Neural crest cell (in vitro differentiated cells): ENCODE results near the gene PRPH2. TPM values are rescaled to one million over a fixed set of nuclear protein-coding genes. Genes with fewer than 3 reads are reported as not detected.
A peak's percentile ranks its signal among the peaks of the same experiment; 100 is the strongest.

Experiments used
- DNase-seq: peaks from one replicate; pipeline ENCODE4 v3.0.0; 2021; ENCODE audit warnings: low read depth, mixed read lengths, low spot score
- H3K27ac Mint-ChIP-seq: one replicate; pipeline ENCODE4 v1.8.0; 2021; ENCODE audit warnings: mild to moderate bottlenecking, mixed read lengths; ENCODE audit not compliant: unreplicated experiment
- H3K27me3 Mint-ChIP-seq: 2 replicates; pipeline ENCODE4 v1.8.0; 2021; ENCODE audit warnings: low read depth, mild to moderate bottlenecking, mixed read lengths
- H3K36me3 Mint-ChIP-seq: 2 replicates; pipeline ENCODE4 v1.8.0; 2021; ENCODE audit warnings: low read depth, mild to moderate bottlenecking, mixed read lengths
- H3K4me1 Mint-ChIP-seq: 2 replicates; pipeline ENCODE4 v1.8.0; 2021; ENCODE audit warnings: mixed read lengths
- H3K4me3 Mint-ChIP-seq: one replicate; pipeline ENCODE4 v1.8.0; 2021; ENCODE audit warnings: mild to moderate bottlenecking, mixed read lengths
- H3K9me3 Mint-ChIP-seq: 2 replicates; pipeline ENCODE4 v1.8.0; 2021; ENCODE audit warnings: mixed read lengths
- total RNA-seq: library from RNA; stranded (reverse); gene quantifications from 2 replicates; pipeline ENCODE4 v1.2.1, GENCODE V29; 2021
- TF ChIP-seq, protein P1 (sequence below): fragments of 200-600 bp; sonication (generic); conservative IDR thresholded peaks from 2 replicates; pipeline ENCODE4 v1.5.0; 2021; ENCODE audit warnings: antibody characterized with exemption, mild to moderate bottlenecking

PRPH2 gene
- total RNA-seq, 1 donor from 2014 or later = not detected

DNA sequence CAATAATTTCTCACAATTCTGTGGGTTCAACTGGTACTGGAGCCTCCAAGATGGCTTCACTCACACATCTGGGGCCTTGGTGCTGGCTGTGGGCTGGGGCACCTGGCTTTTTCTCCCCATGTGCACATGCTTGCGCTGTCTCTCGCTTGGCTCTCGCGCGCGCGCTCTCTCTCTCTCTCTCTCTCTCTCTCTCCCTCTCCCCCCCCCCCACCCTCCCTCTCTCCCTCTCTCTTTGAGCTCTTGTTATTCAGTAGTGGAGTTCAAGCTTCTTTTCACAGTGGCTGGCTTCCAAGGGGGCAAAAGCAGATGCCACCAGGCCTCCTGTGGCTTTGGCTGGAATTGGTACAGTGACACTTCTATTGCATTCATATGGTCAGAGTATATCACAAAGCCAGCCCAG lies 34.3 kb upstream of the PRPH2 start:
- H3K4me3 Mint-ChIP-seq = no peak overlapping the region
- H3K36me3 Mint-ChIP-seq = no peaks in the 10 kb centered on the region
- no peaks in the 10 kb centered on the region for H3K27me3 Mint-ChIP-seq
- H3K4me1 Mint-ChIP-seq = peaks cover 19% of the 10 kb centered on the region
- TF ChIP-seq, protein P1, sequence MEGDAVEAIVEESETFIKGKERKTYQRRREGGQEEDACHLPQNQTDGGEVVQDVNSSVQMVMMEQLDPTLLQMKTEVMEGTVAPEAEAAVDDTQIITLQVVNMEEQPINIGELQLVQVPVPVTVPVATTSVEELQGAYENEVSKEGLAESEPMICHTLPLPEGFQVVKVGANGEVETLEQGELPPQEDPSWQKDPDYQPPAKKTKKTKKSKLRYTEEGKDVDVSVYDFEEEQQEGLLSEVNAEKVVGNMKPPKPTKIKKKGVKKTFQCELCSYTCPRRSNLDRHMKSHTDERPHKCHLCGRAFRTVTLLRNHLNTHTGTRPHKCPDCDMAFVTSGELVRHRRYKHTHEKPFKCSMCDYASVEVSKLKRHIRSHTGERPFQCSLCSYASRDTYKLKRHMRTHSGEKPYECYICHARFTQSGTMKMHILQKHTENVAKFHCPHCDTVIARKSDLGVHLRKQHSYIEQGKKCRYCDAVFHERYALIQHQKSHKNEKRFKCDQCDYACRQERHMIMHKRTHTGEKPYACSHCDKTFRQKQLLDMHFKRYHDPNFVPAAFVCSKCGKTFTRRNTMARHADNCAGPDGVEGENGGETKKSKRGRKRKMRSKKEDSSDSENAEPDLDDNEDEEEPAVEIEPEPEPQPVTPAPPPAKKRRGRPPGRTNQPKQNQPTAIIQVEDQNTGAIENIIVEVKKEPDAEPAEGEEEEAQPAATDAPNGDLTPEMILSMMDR = no peak
- no peak for DNase-seq
- H3K27ac Mint-ChIP-seq = no peak overlapping the region
- H3K9me3 Mint-ChIP-seq = no peaks in the 10 kb centered on the region

DNA sequence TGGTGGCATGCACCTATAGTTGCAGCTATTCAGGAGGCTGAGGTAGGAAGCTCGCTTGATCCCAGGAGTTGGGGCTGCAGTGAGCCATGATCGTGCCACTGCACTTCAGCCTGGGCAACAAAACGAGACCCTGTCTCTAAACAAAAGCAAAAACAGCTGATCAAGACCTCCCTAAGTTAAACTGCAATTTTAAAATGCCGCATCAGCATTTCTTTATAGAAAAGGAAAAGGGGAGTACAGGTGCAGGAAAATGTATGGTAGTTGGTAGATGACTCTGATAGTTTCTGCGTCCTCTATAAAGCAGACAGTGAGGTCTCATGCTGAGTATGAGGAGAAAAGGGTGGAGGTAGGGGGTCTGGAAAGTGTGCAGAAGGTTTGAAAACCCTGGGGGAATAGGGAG lies 32.4 kb upstream of the PRPH2 start:
- no peaks in the 10 kb centered on the region for H3K27me3 Mint-ChIP-seq
- DNase-seq = no peak
- H3K27ac Mint-ChIP-seq = no peak overlapping the region
- TF ChIP-seq, protein P1 = no peak
- H3K9me3 Mint-ChIP-seq = no peaks in the 10 kb centered on the region
- H3K4me3 Mint-ChIP-seq = no peak overlapping the region
- H3K4me1 Mint-ChIP-seq = peaks cover 16% of the 10 kb centered on the region
- no peaks in the 10 kb centered on the region for H3K36me3 Mint-ChIP-seq

DNA sequence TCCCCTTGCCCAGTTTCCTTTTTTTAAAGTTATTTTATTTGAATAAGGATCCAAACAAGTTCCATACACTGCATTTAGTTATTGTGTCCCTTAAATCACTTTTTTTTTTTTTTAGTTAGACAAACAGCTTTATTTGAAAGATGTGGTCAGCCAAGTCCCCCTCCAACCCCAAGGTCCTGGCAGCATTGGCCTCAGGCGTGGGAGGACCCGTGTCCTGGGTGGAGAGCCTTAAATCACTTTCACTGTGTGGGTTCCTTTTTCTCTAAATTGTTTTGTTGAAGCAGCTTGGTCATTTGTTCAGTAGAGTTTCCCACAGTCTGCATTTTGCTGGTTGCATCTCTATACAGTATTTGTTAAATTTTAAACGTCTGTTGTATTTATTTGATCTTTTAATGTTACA lies 28.7 kb upstream of the PRPH2 start:
- Mint-ChIP-seq H3K27ac (no peak overlapping the region), H3K9me3 (no peaks in the 10 kb centered on the region), H3K4me3 (no peak overlapping the region), H3K36me3 (no peaks in the 10 kb centered on the region), H3K27me3 (no peaks in the 10 kb centered on the region), H3K4me1 (peaks cover 17% of the 10 kb centered on the region)
- no peak for DNase-seq
- TF ChIP-seq, protein P1 = no peak

DNA sequence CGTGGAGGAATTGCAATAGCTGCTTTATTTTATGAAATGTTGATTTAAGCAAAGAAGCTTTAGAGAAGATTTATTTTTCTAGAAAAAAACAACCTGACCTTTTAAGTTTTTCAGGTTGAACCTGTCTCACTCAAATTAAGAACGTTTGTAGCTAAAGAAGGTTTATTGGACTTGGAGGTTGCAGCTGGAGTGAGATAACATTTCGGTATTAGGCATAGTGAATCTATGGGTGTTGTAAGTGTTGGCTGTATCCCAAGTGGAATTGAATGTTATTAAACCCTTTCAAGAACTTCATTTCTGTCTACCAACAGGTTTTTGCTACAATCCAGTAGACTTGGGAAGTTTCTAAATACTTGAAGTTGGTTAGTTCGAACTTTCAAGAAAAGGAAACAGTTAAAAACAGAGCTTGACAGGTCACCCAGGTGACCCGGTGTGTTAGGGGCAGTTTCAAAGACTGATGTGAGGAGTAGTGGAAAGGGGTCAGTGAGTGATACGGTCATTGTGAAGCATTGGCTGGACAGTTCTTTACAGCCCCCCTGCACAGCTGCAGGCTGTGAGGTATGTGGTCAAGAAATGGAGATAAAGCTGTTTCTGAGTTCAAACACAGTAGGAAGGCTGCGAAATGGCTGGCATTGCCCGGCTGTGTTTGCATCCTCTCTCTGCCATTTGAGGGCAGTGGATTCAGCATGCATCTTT lies 26.0 kb upstream of the PRPH2 start:
- no peak for DNase-seq
- H3K4me1 Mint-ChIP-seq = peaks cover 31% of the 10 kb centered on the region
- H3K27ac Mint-ChIP-seq = no peak overlapping the region
- H3K9me3 Mint-ChIP-seq = no peaks in the 10 kb centered on the region
- peaks cover 2% of the 10 kb centered on the region for H3K36me3 Mint-ChIP-seq
- TF ChIP-seq, protein P1 = no peak
- H3K27me3 Mint-ChIP-seq = no peaks in the 10 kb centered on the region
- H3K4me3 Mint-ChIP-seq = peak overlapping the region; percentile 98

DNA sequence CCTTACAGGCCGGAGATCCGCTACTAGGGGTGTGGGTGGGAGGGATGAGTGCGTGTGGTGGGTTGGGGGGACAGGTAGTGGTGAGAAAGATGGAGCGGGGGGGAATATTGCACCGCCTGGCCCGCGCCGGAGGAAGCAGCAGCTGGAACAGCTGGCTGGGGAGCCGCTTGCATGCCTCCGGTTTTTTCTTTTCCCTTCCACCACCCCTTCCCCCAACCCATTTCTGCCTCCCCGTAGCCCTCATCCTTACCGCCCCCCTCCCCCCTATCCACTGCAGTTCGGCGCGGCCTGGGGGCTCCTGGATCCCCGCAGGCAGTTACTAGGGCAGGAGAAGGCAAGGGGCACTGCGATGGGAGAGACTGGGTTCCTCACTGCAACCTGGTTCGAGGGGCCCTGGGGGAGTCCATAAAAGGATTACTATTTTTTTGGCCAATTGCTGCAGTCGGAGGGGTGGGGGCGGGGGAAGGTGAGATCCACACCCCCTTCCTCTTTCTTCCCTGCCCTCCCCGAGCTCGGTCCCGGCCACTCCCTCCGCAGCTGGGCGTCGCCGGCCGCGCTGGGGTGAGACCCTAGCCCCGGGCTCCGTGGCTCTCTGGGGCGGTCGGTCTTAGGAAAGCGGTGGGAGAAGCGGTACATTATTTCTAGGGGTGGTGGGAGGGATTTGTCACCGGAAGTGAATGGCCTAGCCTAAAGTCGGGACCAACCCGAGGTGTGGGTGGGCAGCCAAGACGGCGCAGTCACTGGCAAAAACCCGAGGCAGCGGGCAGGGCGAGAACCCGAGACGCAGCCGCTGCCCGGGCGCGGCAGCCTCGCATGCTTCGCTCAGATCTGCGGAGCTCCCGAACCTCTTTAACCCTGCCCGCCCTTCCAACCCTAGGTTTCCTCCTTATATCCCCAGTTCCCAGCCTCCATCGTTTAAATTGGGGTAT lies 24.3 kb upstream of the PRPH2 start:
- DNase-seq = peak; percentile 65
- Mint-ChIP-seq H3K36me3 (peaks cover 2% of the 10 kb centered on the region), H3K9me3 (no peaks in the 10 kb centered on the region), H3K4me3 (peak overlapping the region; percentile 98), H3K4me1 (peaks cover 34% of the 10 kb centered on the region), H3K27me3 (no peaks in the 10 kb centered on the region), H3K27ac (peak overlapping the region; percentile 62)
- TF ChIP-seq, protein P1 = no peak
